Heart left ventricle (tissue), 13 donors: ENCODE data around the gene STPG4.

Experiments
- CTCF ChIP-seq, 12 donors: fragments of 200-600 bp; sonication (generic) in 4 of 12; IDR thresholded peaks; one replicate each; pipeline versions ENCODE4 v1.5.0 to v1.8.0; 2018 to 2022; ENCODE audit warnings: antibody characterized with exemption in 12 of 12, mild to moderate bottlenecking in 5 of 12
- POLR2A ChIP-seq, 2 donors: fragments of 450-650 bp; IDR thresholded peaks; one replicate each; pipeline ENCODE4 v1.6.1; 2017; ENCODE audit warnings: antibody characterized with exemption in 2 of 2, mild to moderate bottlenecking in 2 of 2, moderate library complexity in 2 of 2
- donor health status: ischemic (EF 13 %, LVEDD 7.1; RV severe dilation, severe dysfunction).
- donor health status: DM: no; HTN: yes; CAD: no.
- donor health status: DM: no; HTN: no; CAD: no.
- donor health status: ischemic (EF 25% LVEDD 6.9; RV normal size, moderate dysfunction).
- donor health status: ischemic (EF 25% LVEDD 5.7; RV mildly dilated, moderate dysfunction).
- donor health status: ischemic (EF 35%, LVEDD 5.7; RV mildly dilated, moderate dysfunction).
- donor health status: nonischemic (EF 11% LVEDD 7.7; RV severe dilation, severe dysfunction).
- donor health status: DM: yes; HTN: yes; CAD: no.
- donor health status: PGD.
- donor health status: ischemic (EF 29% LVEDD 5.4; RV normal size, mild dysfunction).
- donor health status: nonischemic (EF 23%, LVEDD 6.1; RV moderate dilation, normal function).

GRCh38 chr2:47127862-47128543 lies 27.1 kb downstream of the STPG4 start:
- TF ChIP-seq POLR2A (IDR thresholded peaks at IDR 0.05) = no peak
- TF ChIP-seq CTCF (IDR thresholded peaks at IDR 0.05) = no peak
